GM18508 (cell line): Measurements from ENCODE around the gene UMAD1.
A peak's percentile ranks its signal among the peaks of the same experiment; 100 is the strongest.

Experiments used
- ATAC-seq: cut with Tn5 transposase; IDR thresholded peaks from one replicate; pipeline ENCODE4 v1.9.1; 2021; ENCODE audit warnings: moderate number of reproducible peaks; ENCODE audit not compliant: insufficient read depth, unreplicated experiment

Gene UMAD1

GRCh38 chr7:7718492-7718891, 77.9 kb downstream of the UMAD1 start, which contains the start of gene RPA3:
TSS of gene RPA3 (minus strand) at chr7:7718607. CDS start at chr7:7640418, 78,189 bp downstream.
- ATAC-seq, result no peak

- ATAC-seq, result peak; percentile 98
These were observed 78.7 kb downstream of the UMAD1 start for GRCh38 chr7:7719236-7719635.

GRCh38 chr7:7720193-7720592, 79.6 kb downstream of the UMAD1 start:
- ATAC-seq, result no peak

GRCh38 chr7:7720750-7721621, 80.4 kb downstream of the UMAD1 start:
- ATAC-seq, result no peak

GRCh38 chr7:7731732-7732131, 91.2 kb downstream of the UMAD1 start:
- no peak for ATAC-seq

- ATAC-seq, result no peak
These were observed 92.2 kb downstream of the UMAD1 start for GRCh38 chr7:7732621-7733281.

- ATAC-seq, result no peak
These were observed 96.1 kb downstream of the UMAD1 start for GRCh38 chr7:7736671-7737070.

- ATAC-seq, result no peak
These were observed 97.1 kb downstream of the UMAD1 start for GRCh38 chr7:7737674-7738073.

GRCh38 chr7:7738177-7738576, 97.6 kb downstream of the UMAD1 start:
- no peak for ATAC-seq

- ATAC-seq, result no peak
These were observed 98.1 kb downstream of the UMAD1 start for GRCh38 chr7:7738622-7739021.

- no peak for ATAC-seq
These were observed 98.9 kb downstream of the UMAD1 start for GRCh38 chr7:7739204-7740036.

GRCh38 chr7:7740037-7740355, 99.4 kb downstream of the UMAD1 start:
- ATAC-seq, result no peak

GRCh38 chr7:7742223-7742622, 101.7 kb downstream of the UMAD1 start:
- no peak for ATAC-seq

- no peak for ATAC-seq
These were observed 104.7 kb downstream of the UMAD1 start for GRCh38 chr7:7745258-7745657.

GRCh38 chr7:7745966-7746365, 105.4 kb downstream of the UMAD1 start:
- ATAC-seq, result no peak

- no peak for ATAC-seq
These were observed 105.9 kb downstream of the UMAD1 start for GRCh38 chr7:7746458-7746857.

GRCh38 chr7:7750571-7751242, 110.2 kb downstream of the UMAD1 start:
- ATAC-seq, result no peak

GRCh38 chr7:7751243-7752092, 110.9 kb downstream of the UMAD1 start:
- ATAC-seq, result no peak

GRCh38 chr7:7756577-7756976, 116.0 kb downstream of the UMAD1 start:
- ATAC-seq, result no peak
